HuH-7 (cell line): Measurements from ENCODE around the gene ZNF670.
"Not testable (repeated sequence)": the region's sequence is repeated elsewhere in the genome, so short reads cannot be mapped to it uniquely, and the experiment has no call there.

ENCODE experiments used
- DNase-seq: peaks from one replicate; pipeline ENCODE4 v3.0.0; 2011; ENCODE audit warnings: low spot score

ZNF670 gene

GRCh38 chr1:247078258-247079140 is at the start of gene ZNF670:
Gene ZNF670, minus strand, starts transcription at chr1:247078811. Its CDS starts 215 bp downstream, at chr1:247078596.
- DNase-seq: peak; percentile 90

GRCh38 chr1:247127519-247128282 is 49.1 kb upstream of the ZNF670 start:
- not testable (repeated sequence) for DNase-seq

DNA sequence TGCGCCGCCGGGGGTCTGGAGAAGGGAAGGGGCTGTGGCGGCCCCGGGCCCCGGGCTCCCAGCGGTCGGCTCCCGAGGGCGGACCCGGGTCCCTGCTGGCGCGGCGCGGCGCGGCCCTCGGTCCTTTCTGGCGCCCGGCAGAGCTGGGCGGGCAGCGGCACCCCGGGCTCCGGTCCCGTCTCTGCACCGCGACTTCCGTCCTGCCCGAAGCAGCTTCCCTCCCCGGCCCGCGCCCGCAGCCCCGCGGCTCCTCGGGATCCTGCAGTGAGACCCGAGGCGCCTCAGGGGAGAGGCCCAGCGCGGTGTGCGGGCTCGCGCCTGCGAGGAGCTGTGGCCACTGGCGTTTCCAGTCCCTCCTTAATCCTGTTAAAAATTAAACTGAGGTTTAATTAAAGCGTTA is 48.0 kb upstream of the ZNF670 start:
- DNase-seq: not testable (repeated sequence)

- DNase-seq: not testable (repeated sequence)
Measured at GRCh38 chr1:247126166-247126565, 47.6 kb upstream of the ZNF670 start.

GRCh38 chr1:247121382-247121781 is 42.8 kb upstream of the ZNF670 start:
- DNase-seq: no peak

GRCh38 chr1:247120408-247120668 is 41.7 kb upstream of the ZNF670 start:
- not testable (repeated sequence) for DNase-seq

- no peak for DNase-seq
Measured at GRCh38 chr1:247119600-247120407, 41.2 kb upstream of the ZNF670 start.

GRCh38 chr1:247118946-247119446 is 40.4 kb upstream of the ZNF670 start:
- peak; percentile 76 for DNase-seq

DNA sequence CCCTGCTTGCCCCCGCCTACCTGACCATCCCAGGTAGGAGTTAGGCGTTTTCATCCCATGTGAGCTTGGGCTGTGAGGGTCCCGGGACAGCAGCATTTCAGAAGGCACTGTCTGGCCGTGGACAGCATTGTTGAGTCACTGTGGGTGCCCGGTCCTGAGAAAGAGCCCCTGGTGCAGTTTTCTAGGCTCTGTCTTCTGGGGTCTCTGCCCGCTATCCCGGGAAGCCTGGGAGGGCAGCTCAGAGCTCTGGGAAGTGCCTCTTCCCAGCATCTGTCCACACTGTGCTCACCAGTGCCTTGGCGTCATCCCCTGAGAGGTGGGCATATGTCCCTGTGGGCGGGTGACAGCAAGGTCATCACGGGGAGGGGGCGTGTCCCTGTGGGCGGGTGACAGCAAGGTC is 36.9 kb upstream of the ZNF670 start:
- DNase-seq: no peak

GRCh38 chr1:247115141-247115510 is 36.5 kb upstream of the ZNF670 start:
- no peak for DNase-seq

DNA sequence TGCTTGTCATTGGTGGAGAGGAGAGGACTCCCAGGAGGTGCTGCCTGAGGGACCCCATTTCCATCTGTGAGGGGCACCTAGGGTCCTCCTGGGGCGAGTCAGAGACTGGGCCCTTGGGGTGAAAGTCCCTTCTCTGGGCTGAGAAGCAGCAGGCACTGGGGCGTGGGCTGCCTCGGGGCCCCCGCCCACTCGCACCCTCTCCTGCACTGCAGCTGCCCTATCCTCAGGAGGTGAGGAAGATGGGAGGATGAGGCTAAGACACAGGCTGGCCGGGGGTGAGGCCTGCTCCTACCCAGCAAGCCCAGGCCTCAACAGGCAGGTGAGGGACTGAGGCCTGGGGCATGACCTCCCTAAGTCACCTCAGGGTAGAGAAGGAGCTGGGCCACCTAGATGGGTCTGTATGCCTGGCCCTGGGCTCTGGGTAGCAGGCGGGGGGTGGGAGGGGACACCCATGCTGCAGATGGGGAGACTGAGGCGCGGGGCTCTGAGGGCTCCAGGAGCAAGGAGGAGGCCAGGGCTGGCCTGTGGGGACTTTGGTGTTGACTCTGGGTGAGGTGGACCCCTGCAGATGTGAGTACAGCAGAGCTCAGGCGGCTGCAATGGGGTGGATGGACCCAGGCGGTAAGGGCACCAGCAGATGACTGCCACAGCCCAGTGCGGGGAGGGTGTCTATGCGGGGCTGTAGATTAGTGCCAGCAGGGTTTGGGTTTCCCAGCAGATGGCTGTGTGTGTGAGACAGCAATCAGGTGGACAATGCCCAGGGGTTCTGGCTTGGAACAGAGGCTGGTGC is 35.9 kb upstream of the ZNF670 start:
- no peak for DNase-seq

DNA sequence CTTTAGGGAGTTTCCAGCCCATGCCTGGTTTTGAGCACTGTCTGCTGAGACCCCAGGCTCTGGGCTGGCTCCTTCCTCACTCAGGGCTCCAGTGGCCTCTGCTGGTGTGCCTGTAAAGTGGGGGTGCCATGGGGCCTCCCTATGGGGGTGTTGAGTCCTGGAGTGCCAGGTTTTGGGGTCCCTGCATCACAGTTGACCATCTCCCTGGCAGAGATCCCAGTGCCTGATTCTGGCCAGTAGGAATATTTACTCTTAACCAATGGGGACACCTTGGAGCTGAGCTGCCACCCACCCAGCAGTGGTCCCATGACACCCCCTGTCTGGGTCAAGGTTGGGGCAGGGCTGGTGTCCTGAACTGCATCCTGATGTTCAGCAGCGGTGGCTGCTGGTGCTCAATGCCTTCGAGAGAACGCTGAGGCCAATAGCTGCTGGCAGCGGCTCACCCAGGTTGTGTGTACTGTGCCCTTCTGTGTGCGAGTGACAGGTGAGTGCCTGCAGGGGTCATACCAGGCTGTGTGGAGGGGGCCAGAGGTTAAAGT is 35.2 kb upstream of the ZNF670 start:
- DNase-seq: no peak

- peak; percentile 64 for DNase-seq
Measured at GRCh38 chr1:247113094-247113497, 34.5 kb upstream of the ZNF670 start.

DNA sequence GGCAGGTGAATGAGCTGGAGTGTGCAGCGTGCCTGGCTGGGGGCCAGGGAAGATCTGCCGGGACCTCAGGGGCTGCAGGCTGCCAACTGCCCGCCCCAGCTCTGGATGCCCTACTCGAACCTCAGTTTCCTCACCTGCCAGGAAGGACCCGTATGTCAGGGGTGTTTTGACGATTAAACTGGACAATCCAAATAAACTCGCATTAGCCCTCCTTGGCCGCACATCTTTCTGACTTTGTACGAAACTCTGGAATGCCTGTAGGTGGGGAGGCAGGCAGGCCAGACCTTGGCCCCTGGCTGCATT is 33.8 kb upstream of the ZNF670 start:
- no peak for DNase-seq

GRCh38 chr1:247111700-247112478 is 33.3 kb upstream of the ZNF670 start:
- DNase-seq: peak; percentile 88

- no peak for DNase-seq
Measured at GRCh38 chr1:247111259-247111699, 32.7 kb upstream of the ZNF670 start.

- DNase-seq: no peak
Measured at GRCh38 chr1:247110627-247111258, 32.1 kb upstream of the ZNF670 start.

DNA sequence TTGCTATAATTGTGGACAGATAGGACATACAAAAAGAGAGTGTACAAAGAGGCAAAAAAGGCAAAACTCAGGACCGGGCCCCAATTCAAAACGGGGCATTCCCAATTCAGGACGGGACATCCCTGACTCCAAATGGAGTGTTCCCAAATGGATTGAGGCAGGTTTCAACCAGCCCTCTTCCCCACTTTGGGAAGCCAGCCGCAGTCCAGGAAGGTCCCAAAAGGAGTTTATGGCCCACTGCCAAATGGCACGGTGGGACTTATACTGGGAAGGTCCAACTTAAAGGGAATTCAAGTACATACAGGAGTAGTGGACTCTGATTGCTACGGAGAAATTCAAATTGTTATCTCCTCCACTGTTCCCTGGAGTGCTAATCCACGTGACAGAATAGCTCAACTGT is 29.1 kb upstream of the ZNF670 start:
- no peak for DNase-seq

DNA sequence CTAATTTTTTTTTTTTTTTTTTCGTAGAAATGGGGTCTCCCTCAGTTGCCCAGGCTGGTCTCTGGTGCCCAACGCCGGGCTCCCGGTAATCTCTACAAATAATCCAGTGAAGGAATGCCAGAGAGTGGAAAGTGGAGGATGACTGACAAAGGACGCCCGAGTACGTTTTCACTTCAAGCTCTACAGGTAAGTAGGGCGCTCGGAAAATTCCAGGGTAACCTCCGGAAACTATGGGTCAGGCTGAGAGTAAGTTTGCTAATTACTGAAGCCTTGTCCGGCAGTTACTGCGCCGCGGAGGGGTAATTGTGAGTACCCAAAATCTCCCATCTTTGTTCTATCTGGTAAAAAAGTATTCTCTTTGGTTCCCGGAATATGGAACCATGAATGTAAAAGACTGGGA is 27.4 kb upstream of the ZNF670 start:
- DNase-seq: no peak

DNA sequence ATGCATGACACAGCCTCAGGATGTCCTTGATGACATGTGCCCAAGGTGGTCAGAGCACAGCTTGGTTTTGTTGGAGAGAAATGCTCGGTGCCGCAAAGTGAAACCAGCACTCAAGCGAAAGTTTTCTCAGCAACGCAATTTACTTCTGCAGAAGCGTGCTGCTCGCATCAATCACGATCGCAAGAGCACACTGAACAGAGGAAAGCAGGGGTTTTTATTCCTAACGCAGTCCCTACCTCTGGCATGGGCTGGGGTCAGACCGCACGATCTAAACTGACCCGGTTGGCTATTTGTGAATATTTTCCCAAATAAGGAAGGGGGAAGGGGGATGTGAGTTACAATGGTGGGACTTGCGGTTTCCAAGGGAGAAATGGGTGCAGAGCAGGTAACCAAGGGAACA is 26.4 kb upstream of the ZNF670 start:
- no peak for DNase-seq
